ENCODE results near the gene FAM180B.

GRCh38 chr11:47589118-47589517 is 2.6 kb downstream of the FAM180B start:
- TF ChIP-seq POLR2A (IDR thresholded peaks at IDR 0.05; ENCODE audit: low read length), result no peak
- TF ChIP-seq GATA1 (IDR thresholded peaks at IDR 0.05; ENCODE audit: low read depth, low read length), result no peak

Measured in erythroblast (primary cell).